Erythroblast (primary cell): ENCODE results near the gene SUN3.

Experiments
- GATA1 ChIP-seq: IDR thresholded peaks from 2 replicates; pipeline ENCODE4 v1.6.1; 2011; ENCODE audit warnings: low read depth, mild to moderate bottlenecking, control low read depth, low read length, moderate library complexity
- POLR2A ChIP-seq: IDR thresholded peaks from 2 replicates; pipeline ENCODE4 v1.6.1; 2011; ENCODE audit warnings: mild to moderate bottlenecking, low read length

GRCh38 chr7:47988496-47989386, 40.2 kb downstream of the SUN3 start:
- TF ChIP-seq POLR2A (no peak), GATA1 (no peak)
